Stimulated activated CD8-positive, alpha-beta memory T cell treated with anti-CD3 and anti-CD28 coated beads, Interleukin-12 subunit alpha, Interleukin-12 subunit beta, amount 100 ng/mL, for 1 hour (primary cell): ENCODE measurements around the gene GTPBP1.

Source experiments
- DNase-seq: peaks from one replicate; pipeline ENCODE4 v3.0.0-alpha.2; 2020; ENCODE audit warnings: low read depth

GTPBP1 gene

DNA sequence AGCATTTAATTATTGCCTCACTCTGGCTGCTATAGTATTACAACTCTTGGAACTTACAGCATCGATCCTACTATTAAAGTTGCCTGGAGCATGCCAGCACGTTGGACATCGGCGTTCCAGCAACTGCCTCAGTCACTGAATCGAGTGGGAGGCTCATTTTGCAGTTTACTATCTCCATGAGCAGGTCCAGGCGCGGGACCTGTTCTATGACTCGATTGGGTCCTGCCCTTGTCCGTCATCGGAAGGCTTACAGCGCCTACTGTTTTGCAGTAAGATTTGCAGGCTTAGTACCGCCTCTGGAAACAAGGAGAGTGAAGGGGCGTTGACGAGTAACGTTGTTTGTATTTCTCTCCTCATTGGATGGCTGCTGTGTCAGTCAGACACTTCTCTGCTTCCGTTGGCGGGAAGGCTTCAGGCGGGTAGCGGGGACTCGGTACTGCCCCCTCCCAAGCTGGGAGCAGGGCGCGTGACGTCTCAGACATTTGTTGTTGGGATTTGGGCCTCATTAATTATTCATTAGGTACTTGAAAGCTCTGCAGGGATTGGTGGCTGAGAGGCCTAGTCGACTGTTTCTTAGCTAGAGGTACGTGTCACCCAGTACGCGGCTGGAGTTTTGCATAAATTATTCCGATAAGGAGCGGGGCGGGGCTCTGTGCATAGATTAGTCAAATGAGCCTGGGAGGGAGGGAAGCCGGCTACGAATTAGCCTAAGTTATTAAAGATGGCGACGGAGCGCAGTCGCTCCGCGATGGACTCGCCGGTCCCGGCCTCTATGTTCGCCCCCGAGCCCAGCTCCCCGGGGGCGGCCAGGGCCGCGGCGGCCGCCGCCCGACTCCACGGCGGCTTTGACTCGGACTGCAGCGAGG, at the start of gene GTPBP1:
Gene GTPBP1, plus strand, starts transcription at position 710 of the 866 bp plus-strand sequence. Its CDS starts 12 bp downstream, at position 722.
- peak; percentile 94 for DNase-seq

DNA sequence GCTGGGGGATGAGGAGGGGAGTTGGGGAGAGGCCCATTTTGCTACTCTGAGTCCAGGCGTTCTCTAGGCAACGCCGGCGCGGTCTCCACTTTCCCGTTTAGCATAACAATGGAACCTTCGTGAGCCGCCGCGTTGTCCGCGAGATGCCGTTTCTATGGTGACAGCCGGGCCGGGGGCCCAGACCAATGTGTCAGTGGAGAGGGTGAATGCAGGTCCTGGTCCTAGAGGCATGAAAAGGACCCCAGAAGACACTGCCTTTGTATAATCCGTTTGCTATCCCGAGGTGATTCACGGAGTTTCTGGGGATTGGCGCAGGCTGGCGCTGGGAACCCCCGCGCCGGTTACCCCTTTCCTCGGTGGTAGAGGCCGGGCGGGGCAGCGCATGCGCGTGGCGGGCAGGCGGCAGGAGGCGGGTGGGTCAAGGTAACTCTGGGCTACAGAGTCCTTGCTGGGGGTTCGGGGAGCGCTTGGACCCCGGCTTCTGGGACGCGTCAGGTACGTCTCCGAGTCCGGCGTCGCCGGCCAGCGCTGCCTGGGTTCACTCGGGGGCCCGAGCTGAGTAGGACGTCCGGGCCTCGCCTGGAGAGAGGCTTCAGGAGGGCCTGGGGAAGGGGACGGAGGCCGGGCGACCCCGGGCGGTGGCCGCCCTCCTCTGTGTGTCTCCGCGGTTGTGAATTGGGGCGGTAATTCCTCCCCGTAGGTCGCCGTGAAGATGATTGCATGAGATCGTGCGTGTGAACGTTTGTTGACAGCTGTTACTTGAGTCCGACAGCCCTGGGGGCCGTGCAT, 49.3 kb upstream of the GTPBP1 start, which contains the start of the genes CBY1 and FAM227A:
Gene CBY1, plus strand, starts transcription at position 383 of the 789 bp plus-strand sequence. CDS start 11,417 bp downstream, outside the sequence.
Gene FAM227A, minus strand, starts transcription at position 137 of the 789 bp plus-strand sequence. CDS start 6,224 bp downstream, outside the sequence.
- DNase-seq = peak; percentile 79

DNA sequence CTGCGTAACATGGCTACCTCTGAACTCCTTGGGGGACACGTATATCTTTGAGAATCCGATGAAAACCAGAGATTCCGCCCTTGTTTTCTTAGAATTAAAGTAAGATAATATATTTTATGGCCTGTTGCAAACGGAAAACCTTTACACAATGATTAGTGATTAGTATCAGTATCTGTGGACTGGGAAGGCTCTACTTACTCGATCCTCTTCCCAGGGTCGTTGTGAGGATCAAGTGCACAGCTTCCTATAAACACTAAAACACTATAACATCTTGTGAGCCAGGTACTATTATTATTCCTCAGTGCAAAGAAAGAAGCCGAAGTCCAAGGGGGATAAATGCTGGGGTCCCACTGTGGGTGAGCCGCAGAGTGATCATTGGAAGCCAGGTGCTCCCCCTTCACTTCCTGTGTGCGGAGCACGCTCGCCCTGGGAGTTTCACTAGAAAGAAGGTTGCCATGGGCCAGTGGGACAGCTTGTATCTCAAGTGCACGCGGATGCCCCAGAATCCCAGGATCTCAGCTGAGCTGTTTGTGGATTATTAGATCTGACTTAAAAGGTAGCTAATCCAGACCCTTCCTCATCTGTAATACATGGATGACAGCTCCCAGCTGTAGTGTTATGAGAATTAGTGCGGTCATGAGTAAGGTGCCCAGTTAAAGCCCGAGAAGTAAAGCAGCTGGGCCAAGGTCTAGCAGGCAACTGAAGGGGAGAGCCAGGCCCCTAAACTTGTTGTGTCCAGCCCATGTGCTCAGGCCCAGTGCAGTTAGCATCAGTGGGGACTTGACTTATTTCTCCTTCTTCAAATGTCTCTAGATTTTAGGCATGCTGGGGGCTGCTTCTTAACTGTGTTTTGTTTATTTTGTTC, 48.5 kb upstream of the GTPBP1 start:
- DNase-seq = no peak

GRCh38 chr22:38674888-38675287, 30.9 kb upstream of the GTPBP1 start:
- DNase-seq = no peak

- no peak for DNase-seq
These were observed 29.9 kb upstream of the GTPBP1 start for GRCh38 chr22:38675833-38676232.

- DNase-seq = peak; percentile 72
These were observed 24.0 kb upstream of the GTPBP1 start, which contains the start of gene TOMM22 for GRCh38 chr22:38681582-38682335. Gene TOMM22, plus strand, starts transcription at chr22:38681957. Its CDS starts 22 bp downstream, at chr22:38681979.

DNA sequence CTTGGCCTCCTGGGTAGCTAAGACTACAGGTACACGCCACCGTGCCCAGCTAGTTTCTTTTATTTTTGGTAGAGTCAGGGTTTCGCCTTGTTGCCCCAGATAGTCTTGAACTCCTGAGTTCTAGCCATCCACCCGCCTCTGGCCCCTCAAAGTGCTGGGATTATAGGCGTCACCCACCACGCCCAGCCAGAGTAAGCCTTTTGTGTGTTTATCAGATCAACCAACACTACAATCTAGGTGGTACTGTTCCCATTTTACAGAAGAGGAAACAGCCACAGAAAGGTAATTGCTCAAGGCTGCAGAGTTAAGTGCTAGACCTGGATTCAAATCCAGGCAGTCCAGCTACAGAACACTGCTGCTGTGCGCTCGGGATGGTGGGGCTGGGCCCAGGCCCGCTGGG, 20.8 kb upstream of the GTPBP1 start:
- DNase-seq = no peak

DNA sequence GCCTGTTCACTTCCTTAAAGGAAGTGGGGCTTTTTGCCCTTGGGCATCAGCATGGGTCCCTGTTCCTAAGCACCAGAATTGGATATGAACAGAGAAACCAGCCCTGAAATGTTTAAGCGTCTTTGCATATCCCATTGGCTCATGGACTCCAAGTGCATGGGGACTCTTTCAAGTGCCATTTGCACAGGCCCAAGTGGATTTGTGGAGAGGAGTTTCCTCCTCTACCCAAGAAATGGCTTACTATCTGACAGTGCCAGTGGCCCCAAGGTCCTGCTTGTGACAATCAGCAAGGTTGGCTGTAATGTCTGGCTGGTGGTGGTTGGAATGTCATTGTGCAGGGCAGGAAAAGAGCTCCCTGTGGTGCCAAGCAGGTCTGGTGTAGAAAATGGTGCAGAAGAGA, 20.0 kb upstream of the GTPBP1 start:
- no peak for DNase-seq

DNA sequence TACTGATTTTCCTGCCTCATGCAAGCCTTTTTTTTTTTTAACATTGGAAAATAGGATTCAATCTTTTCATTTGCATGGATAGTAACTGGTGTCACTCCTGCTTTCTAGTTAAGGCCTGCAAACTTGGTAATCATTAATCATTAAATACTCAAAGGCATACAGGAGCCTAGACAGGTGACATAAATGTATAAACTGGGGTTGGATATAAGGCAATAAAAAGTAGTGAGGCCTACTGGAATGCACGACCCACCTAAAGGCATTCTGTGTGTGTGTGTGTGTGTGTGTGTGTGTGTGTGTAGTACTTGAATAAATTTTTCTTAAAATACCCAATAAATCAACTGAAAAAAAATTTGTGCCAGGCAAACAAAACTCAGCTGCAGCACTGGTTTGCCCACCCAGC, 16.1 kb upstream of the GTPBP1 start:
- no peak for DNase-seq

DNA sequence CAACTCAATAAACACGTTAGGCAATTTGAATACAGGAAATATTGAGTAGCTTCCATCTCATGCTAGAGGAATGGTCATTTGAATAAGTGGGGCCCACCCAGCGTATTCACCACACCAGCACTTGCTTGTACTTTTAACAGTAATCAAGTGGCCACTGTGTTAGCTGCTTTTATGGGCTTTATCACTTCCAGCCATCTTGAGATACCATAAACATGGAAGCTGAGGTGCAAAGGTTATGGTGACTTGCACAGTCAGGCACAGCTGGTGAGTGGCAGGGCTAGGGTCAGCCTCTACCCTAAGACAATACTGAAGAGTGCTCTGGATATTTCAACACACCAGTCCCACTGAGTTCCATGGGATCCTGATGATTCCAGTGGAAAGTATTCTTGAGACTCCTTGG, 11.7 kb upstream of the GTPBP1 start:
- no peak for DNase-seq

DNA sequence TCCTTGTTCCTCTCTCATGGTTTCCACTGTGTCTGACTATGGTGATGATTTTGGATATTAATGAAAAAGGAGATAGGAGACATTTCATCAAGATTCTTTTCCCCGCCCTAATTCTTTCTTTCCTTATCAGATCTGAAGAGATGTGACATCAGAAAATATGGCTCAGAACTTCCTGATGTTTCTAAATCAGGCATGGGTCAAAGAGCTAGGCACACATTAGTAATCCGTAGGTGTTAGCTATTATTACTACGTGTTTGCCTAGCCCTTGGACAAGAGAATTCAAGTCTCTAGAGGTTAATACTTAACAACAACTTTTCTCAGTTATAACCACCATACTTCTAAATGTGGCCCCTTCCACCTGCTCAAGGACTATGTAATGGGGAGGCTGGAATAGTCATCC, 10.8 kb upstream of the GTPBP1 start:
- no peak for DNase-seq

DNA sequence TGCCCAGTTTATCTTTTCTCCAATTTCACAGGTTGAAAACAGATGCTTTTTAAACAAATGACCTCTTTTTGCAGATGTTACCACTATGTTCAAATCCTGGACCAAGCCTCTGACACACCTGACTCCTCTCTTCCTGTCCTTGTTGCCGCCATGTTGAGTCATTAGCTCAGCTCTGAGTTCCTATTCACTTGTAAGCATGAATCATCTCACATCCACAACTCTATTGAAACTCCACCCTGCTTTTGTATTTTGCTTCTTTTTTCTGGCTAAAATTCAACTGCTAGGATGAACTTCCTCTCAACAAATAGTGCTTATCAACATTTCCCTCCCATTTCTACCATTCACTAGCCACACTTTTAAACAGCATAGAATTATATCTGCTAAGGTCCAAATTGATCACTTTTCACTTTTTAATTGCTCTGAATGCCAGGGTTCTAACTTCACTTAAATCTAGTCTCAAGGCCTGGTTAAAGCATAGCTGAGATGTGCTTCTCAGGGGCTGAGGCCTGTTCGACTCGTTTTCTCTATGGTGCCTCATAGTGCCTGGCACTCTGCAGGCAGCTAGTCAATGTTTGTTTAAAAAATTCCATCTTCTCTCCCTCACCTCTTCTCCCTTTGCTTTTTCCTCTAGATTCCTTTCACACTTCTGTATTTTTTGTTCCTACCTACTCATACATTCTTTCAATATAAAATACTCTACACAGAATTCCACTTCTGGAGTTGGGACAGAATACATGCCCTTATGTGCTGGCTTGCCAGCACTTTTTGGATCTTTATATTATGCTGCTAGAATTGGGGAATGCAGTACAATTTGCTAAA, 8.9 kb upstream of the GTPBP1 start:
- peak; percentile 23 for DNase-seq

GRCh38 chr22:38697425-38698089, 8.2 kb upstream of the GTPBP1 start:
- no peak for DNase-seq

DNA sequence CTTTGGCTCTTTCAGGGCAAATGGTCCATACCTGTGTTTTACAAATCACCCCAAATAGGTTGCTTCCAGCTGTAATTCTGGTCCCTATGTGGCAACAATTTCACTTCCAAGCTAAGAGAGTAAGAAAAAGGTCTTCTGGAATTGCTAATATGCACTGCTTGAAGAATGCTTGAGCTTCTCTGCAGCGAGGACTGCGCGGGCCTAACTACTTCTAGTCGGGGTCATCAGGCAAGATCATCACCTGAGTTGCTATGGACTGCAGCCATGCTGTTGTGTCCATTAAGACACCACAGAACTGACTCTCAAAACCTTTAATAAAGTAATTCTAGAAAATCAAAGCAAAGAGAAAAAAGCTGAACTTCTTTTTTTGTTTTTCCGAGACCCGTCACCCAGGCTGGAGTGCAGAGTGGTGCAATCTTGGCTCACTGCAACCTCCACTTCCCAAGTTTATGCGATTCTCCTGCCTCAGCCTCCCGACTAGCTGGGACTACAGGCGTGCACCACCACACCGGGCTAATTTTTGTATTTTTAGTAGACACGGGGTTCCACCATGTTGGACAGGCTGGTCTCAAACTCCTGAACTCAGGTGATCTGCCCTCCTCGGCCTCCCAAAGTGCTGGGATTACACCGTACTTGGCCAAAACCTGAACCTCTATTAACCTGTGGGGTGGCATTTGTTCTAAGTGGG, 7.2 kb upstream of the GTPBP1 start:
- DNase-seq = no peak

DNA sequence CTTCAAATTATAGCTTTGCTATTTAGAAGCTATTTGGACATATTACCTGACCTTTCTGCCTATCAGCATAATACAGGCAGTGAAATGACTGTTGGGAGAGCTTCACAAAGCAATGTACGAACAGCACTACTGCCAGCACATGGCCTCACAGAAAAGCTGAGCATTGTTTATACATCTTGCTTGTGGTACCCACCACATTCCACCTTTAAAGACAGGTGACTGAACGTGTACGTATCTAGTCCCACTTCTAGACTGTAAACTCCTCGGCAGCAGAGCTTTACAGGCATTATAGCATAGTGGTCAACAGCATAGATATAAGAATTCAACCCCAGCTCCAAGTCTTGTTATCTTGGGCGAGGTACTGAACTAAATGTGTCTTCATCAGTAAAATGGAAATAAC, 6.6 kb upstream of the GTPBP1 start:
- DNase-seq = no peak

GRCh38 chr22:38699784-38700183, 6.0 kb upstream of the GTPBP1 start:
- no peak for DNase-seq

- no peak for DNase-seq
These were observed 5.4 kb upstream of the GTPBP1 start for GRCh38 chr22:38700270-38700788.

- DNase-seq = peak; percentile 97
These were observed 4.7 kb upstream of the GTPBP1 start, which contains the start of gene JOSD1 for GRCh38 chr22:38700789-38701628. Gene JOSD1, minus strand, starts transcription at chr22:38700943. Its CDS starts 956 bp downstream, at chr22:38699987.
